Measurements from ENCODE around the gene SHLD2. TPM values are rescaled to one million over a fixed set of nuclear protein-coding genes. Genes with fewer than 3 reads are reported as not detected.

SHLD2 gene
- total and polyA plus RNA-seq, 2 of the 4 experiments (the other 2 are of a cell fraction), result 10.6 to 19.9 TPM

DNA sequence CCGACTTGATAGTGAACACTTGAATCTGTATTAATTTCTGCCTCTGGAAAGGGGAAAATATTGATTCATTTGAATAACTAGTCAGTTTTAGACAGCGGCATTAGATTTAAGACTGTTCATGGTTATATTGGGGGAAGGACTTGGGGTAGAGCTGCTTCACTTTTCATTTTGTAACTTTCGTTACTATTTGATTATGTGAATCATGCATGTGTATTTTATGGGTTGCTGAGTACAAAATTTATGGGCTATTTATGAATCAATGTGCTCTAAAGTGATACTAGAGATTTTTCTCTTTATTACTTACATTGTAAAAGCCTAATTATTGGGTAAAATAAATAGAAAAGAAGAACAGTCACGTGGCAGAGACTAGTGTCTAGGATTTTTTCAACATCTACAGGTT, 5.3 kb upstream of the SHLD2 start:
- no peaks in the 10 kb centered on the region for H3K27me3 ChIP-seq (ENCODE audit: control insufficient read depth, insufficient read depth, low read length)
- TF ChIP-seq NFE2L2 (IDR thresholded peaks at IDR 0.05; ENCODE audit: low read depth, low read length), result no peak
- no peak for TF ChIP-seq FOS (IDR thresholded peaks at IDR 0.05; ENCODE audit: low read depth, low read length)
- TF ChIP-seq, protein P1, sequence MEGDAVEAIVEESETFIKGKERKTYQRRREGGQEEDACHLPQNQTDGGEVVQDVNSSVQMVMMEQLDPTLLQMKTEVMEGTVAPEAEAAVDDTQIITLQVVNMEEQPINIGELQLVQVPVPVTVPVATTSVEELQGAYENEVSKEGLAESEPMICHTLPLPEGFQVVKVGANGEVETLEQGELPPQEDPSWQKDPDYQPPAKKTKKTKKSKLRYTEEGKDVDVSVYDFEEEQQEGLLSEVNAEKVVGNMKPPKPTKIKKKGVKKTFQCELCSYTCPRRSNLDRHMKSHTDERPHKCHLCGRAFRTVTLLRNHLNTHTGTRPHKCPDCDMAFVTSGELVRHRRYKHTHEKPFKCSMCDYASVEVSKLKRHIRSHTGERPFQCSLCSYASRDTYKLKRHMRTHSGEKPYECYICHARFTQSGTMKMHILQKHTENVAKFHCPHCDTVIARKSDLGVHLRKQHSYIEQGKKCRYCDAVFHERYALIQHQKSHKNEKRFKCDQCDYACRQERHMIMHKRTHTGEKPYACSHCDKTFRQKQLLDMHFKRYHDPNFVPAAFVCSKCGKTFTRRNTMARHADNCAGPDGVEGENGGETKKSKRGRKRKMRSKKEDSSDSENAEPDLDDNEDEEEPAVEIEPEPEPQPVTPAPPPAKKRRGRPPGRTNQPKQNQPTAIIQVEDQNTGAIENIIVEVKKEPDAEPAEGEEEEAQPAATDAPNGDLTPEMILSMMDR (conservative IDR thresholded peaks at IDR 0.05; ENCODE audit: low read depth, low read length), result no peak
- no peak for TF ChIP-seq MAFK (IDR thresholded peaks at IDR 0.05; ENCODE audit: low read depth, low read length)
- TF ChIP-seq BHLHE40 (IDR thresholded peaks at IDR 0.05; ENCODE audit: low read depth, low read length), result no peak
- no peak for TF ChIP-seq MXI1 (IDR thresholded peaks at IDR 0.05; ENCODE audit: borderline replicate concordance, low read depth, low read length)
- TF ChIP-seq, protein P2, sequence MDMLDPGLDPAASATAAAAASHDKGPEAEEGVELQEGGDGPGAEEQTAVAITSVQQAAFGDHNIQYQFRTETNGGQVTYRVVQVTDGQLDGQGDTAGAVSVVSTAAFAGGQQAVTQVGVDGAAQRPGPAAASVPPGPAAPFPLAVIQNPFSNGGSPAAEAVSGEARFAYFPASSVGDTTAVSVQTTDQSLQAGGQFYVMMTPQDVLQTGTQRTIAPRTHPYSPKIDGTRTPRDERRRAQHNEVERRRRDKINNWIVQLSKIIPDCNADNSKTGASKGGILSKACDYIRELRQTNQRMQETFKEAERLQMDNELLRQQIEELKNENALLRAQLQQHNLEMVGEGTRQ (IDR thresholded peaks at IDR 0.05; ENCODE audit: low read depth, low read length), result no peak
- TF ChIP-seq CHD1 (IDR thresholded peaks at IDR 0.05; ENCODE audit: low read depth, low read length), result no peak
- TF ChIP-seq, protein P3, sequence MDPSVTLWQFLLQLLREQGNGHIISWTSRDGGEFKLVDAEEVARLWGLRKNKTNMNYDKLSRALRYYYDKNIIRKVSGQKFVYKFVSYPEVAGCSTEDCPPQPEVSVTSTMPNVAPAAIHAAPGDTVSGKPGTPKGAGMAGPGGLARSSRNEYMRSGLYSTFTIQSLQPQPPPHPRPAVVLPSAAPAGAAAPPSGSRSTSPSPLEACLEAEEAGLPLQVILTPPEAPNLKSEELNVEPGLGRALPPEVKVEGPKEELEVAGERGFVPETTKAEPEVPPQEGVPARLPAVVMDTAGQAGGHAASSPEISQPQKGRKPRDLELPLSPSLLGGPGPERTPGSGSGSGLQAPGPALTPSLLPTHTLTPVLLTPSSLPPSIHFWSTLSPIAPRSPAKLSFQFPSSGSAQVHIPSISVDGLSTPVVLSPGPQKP (IDR thresholded peaks at IDR 0.05; ENCODE audit: borderline replicate concordance, low read depth, low read length), result no peak
- no peak for TF ChIP-seq RFX5 (IDR thresholded peaks at IDR 0.05; ENCODE audit: low read depth, low read length)
- TF ChIP-seq POLR2A (IDR thresholded peaks at IDR 0.05; ENCODE audit: low read depth, low read length), result no peak
- no peak for TF ChIP-seq RAD21 (IDR thresholded peaks at IDR 0.05; ENCODE audit: low read length)
- H4K8ac ChIP-seq (ENCODE audit: low read depth in 2 of 2, low read length in 2 of 2), result no peak overlapping the region
- ChIA-PET POLR2A (ENCODE audit: unreplicated experiment) (no interaction called here), CTCF (interaction anchor here (0.5 kb wide), 1 partner anchor 298 kb away, joined by 3 read pairs; no protein-coding TSS in a partner anchor)
- no peak overlapping the region for H3K56ac ChIP-seq (ENCODE audit: extremely low read depth, insufficient read depth, low read length)
- H2AK9ac ChIP-seq (replicated peaks; ENCODE audit: low read depth, low read length, poor library complexity), result no peak overlapping the region
- WGBS, 2 experiments (ENCODE audit: extremely low coverage in 2 of 2, insufficient read length in 1 of 2), result no CpG with 5 or more reads among the region's 4 CpGs
- no peak overlapping the region for H2BK120ac ChIP-seq (ENCODE audit: low read depth, low read length)
- no peak overlapping the region for H3K18ac ChIP-seq (ENCODE audit: low read depth, low read length)
- no peak overlapping the region for H2AFZ ChIP-seq (replicated peaks; ENCODE audit: low read length, poor library complexity)
- in situ Hi-C loops (cut with MboI; ENCODE audit: low sequenced_read_pairs), result no loop called here
- no peak overlapping the region for H2BK5ac ChIP-seq (ENCODE audit: low read depth, low read length, poor library complexity, severe bottlenecking)
- H3K27ac ChIP-seq (ENCODE audit: insufficient read depth, low read length), result no peak overlapping the region
- no peak overlapping the region for H2AK5ac ChIP-seq (ENCODE audit: low read depth, low read length)
- H3K9me1 ChIP-seq (ENCODE audit: insufficient read depth, low read length), result peaks cover 8% of the 10 kb centered on the region
- intact Hi-C loops (cut with micrococcal nuclease), result no loop called here
- no peaks in the 10 kb centered on the region for H3K9me3 ChIP-seq (ENCODE audit: control insufficient read depth, insufficient read depth, low read length)
- H3K4me1 ChIP-seq (ENCODE audit: control insufficient read depth, insufficient read depth, low read length), result peaks cover 4% of the 10 kb centered on the region
- ATAC-seq (ENCODE audit: low read depth), result no peak
- no peak overlapping the region for H2BK20ac ChIP-seq (ENCODE audit: low read depth, low read length)
- H3K9ac ChIP-seq (ENCODE audit: low read depth, low read length), result no peak overlapping the region
- no TSS peak for BruUV-seq (replicated peaks)
- no peak overlapping the region for H4K91ac ChIP-seq (ENCODE audit: insufficient read depth, low read depth, low read length)
- H4K20me1 ChIP-seq (ENCODE audit: insufficient read depth, low read length), result peaks cover 36% of the 10 kb centered on the region
- DNase-seq, result no peak
- no peak overlapping the region for H2BK15ac ChIP-seq (ENCODE audit: low read depth, low read length)
- no peak overlapping the region for H3K23ac ChIP-seq (ENCODE audit: low read depth, low read length)
- no peak overlapping the region for H3K4ac ChIP-seq (ENCODE audit: low read depth, low read length)
- dilution Hi-C loops (cut with HindIII; ENCODE audit: low sequenced_read_pairs, unreplicated experiment), result no loop called here
- peaks cover 22 to 61% of the 10 kb centered on the region in 2 experiments for H3K79me1 ChIP-seq (ENCODE audit: low read depth in 1 of 2, low read length in 2 of 2)
- no peak overlapping the region for H3K14ac ChIP-seq (replicated peaks; ENCODE audit: low read depth, low read length)
- H4K5ac ChIP-seq (ENCODE audit: low read depth, low read length), result no peak overlapping the region
- no peak overlapping the region for H3K4me3 ChIP-seq (ENCODE audit: insufficient read depth, low read depth, low read length)
- H3K36me3 ChIP-seq (ENCODE audit: control insufficient read depth, insufficient read depth, low read length), result peaks cover 5% of the 10 kb centered on the region
- no peak overlapping the region for H3K4me2 ChIP-seq (ENCODE audit: low read depth, low read length)
